HG02938 (cell line): ENCODE measurements around the gene RBBP5.

Experiments used
- ATAC-seq: cut with Tn5 transposase; IDR thresholded peaks from one replicate; pipeline ENCODE4 v1.9.1; 2021; ENCODE audit warnings: mild to moderate bottlenecking, moderate library complexity; ENCODE audit not compliant: unreplicated experiment

Gene RBBP5

DNA sequence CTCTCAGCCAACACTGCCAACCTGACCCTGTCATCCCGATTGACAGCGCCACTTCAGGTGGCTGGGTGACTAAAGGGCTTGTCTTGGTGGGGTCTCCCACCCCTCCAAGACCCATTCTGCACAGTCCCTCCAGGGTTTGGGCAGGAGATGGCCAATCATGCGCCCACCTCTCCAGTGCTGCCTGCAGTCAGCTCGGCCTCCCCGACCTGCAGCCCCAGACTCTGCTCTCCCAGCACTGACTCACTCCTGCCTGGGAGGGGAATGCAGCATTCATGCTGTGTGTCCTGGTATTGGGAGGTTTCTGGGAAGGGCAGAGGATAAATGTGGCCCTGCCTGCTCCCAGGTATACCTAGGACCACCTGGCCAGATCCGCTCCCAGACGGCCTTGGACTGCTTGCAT is 47.3 kb downstream of the RBBP5 start:
- ATAC-seq, result no peak

- no peak for ATAC-seq
Observed at GRCh38 chr1:205074084-205074483, 47.7 kb downstream of the RBBP5 start.

- no peak for ATAC-seq
Observed at GRCh38 chr1:205073511-205073910, 48.3 kb downstream of the RBBP5 start.

GRCh38 chr1:205072881-205073280 is 48.9 kb downstream of the RBBP5 start:
- no peak for ATAC-seq

GRCh38 chr1:205072286-205072685 is 49.5 kb downstream of the RBBP5 start:
- no peak for ATAC-seq

DNA sequence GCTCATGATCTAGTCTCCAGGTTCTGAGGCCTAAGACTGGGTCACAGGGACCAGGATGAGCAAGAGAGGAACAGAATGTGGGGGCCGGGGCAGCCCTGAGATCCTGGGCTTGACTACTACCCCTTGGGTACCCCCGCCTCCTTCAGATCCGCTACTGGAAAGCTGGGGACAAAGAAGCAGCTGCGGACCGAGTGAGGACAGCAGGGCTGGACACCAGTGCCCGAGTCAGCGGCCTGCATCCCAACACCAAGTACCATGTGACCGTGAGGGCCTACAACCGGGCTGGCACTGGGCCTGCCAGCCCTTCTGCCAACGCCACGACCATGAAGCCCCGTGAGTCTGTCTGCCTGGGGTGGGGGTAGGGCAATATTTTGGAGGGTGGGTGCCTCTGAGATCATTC is 50.0 kb downstream of the RBBP5 start:
- ATAC-seq, result no peak

DNA sequence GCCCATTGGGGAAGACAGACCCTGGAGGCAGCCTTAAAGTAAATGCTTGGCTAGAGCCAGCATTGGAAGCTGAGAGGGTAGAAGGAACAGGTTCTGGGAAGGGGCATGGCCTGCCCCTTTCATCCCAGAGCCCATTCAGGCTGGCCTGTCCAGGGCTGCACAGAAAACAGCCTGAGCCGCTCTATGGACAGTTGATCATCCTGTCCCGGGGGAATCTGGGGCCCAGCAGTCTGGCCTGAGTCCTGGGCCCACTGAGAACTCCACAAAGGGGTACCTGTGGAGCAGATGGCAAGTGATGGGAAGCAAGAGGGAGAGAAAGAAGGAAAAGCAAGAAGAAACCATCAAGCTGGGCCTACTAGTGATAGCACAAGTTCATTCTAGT is 50.8 kb downstream of the RBBP5 start:
- no peak for ATAC-seq

DNA sequence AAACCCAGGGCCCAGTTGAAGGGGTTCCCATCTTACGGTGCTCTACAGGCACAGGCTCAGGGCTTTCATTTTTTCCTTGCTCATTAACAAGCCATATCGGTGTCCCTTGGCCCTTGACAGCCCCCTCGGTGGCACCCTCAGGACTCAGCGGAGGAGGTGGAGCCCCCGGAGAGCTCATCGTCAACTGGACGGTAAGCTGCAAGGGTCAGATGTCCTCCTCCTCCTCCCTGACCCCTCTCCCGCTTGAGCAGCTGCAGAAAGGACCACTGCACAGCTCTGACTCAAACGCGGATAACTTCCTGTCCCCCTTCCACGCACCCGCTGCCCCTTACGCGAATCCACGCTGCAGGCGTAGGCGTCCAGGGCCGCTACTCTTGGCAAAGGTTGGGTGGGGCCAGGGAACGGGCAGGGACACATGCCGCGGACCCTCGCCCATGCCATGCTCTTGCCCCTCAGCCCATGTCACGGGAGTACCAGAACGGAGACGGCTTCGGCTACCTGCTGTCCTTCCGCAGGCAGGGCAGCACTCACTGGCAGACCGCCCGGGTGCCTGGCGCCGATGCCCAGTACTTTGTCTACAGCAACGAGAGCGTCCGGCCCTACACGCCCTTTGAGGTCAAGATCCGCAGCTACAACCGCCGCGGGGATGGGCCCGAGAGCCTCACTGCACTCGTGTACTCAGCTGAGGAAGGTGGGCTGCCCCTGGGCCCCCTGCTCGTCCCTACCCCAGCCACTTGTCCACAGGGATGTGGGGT is 52.2 kb downstream of the RBBP5 start:
- ATAC-seq, result no peak

DNA sequence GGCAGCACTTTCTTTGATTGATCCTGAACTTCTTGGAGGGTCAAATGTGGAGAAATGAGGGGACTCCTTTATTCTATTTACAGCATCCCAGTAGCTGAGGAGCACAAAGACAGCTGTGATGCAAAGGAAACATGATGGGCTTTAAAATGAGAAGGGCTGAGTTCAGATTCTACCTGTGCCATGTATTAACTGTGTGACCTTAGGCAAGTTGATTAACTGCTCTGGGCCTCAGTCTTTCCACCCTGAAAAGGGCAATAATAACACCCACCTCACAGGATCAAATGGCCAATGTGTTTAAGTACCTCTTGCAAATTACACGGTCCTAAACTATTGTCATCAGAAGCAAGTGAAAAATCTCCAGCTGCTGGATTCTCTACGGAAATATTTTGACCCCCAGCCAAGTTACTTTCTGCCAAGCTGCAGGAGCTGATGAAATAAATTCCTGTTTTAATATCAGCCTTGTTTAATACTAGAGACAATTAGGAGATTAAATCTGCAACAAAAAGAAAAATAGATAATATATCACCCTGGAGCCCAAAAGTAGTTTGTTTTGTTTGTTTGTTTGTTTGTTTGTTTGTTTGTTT is 53.2 kb downstream of the RBBP5 start:
- no peak for ATAC-seq

GRCh38 chr1:205068001-205068400 is 53.8 kb downstream of the RBBP5 start:
- no peak for ATAC-seq

- ATAC-seq, result no peak
Observed at GRCh38 chr1:205067031-205067430, 54.7 kb downstream of the RBBP5 start.

- no peak for ATAC-seq
Observed at GRCh38 chr1:205066141-205066818, 55.5 kb downstream of the RBBP5 start.

- ATAC-seq, result no peak
Observed at GRCh38 chr1:205065666-205066065, 56.1 kb downstream of the RBBP5 start.

DNA sequence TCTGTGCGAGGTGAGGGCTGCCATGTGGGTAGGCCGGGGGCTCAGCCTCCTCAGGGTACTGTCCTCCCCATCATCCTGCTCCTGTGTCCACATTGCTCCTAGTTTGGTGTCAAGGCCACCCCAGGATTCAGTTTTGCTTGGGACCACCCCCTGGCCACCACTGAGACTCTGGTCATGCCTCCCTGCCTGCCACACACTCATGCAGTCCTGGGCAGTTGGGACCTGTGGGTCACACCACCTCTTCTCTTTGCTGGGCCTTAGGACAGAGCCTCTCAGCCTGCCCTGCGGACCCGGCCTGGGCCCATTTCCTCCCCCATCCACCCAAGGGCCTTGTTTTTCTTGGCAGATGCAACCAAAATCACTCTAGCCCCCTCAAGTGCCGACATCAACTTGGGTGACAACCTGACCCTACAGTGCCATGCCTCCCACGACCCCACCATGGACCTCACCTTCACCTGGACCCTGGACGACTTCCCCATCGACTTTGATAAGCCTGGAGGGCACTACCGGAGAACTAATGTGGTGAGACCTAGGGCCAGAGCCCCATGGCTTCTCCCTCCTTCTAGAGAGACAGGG is 56.9 kb downstream of the RBBP5 start:
- ATAC-seq, result no peak

- ATAC-seq, result no peak
Observed at GRCh38 chr1:205064301-205064700, 57.5 kb downstream of the RBBP5 start.

GRCh38 chr1:205062895-205063294 is 58.9 kb downstream of the RBBP5 start:
- no peak for ATAC-seq

DNA sequence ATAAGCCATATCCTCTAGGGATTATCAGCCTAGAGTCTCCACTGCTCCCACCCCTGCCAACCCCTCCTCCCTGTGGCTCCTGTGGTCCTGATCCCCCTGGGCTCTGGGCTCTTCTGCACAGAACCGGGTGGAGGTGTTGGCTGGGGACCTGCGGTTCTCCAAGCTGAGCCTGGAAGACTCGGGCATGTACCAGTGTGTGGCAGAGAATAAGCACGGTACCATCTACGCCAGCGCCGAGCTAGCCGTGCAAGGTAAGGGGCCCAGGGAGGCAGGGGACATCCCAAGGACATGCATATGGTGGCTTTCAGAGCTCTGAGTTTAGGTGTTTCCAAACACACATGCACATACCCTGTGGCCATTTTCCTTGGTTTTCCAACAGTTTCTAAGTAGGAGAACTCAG is 59.5 kb downstream of the RBBP5 start:
- ATAC-seq, result no peak

- ATAC-seq, result no peak
Observed at GRCh38 chr1:205061665-205062069, 60.1 kb downstream of the RBBP5 start.

DNA sequence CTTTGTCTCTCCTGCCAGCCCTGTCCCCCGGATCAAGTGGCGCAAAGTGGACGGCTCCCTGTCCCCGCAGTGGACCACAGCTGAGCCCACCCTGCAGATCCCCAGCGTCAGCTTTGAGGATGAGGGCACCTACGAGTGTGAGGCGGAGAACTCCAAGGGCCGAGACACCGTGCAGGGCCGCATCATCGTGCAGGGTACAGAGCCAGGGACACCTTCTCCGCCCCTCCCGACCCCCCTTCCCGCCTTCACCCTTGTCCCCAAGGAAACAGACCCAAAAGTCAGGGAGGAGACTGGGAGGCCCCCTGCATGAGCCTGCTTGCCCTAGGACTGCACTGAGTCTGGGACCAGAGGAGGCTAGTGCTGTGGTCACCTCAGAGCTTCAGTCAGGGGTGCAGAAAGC is 60.6 kb downstream of the RBBP5 start:
- no peak for ATAC-seq

DNA sequence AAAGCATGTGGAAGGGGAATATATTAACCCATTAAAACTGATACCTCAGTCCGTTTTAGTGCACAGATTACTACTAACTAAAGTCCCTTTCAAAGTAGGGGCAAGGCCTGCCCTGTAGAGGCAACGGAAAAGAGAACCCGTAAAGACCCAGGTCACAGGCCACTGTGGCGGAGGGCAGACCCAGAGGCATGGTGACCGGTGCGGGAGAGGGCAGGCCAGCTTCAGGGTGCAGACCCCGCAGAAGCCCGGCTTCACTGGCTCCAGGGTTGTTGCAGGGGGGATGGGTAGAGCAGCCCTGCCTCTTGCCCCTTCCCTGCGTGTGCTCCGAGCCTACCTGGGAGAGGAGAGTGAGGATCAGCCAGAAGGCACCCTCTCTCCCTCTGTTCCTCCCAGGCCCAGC is 61.0 kb downstream of the RBBP5 start:
- no peak for ATAC-seq

GRCh38 chr1:205059660-205060059 is 62.1 kb downstream of the RBBP5 start:
- ATAC-seq, result no peak

GRCh38 chr1:205058853-205059252 is 62.9 kb downstream of the RBBP5 start:
- ATAC-seq, result no peak
